ENCODE data around the gene WDR17.
"Not testable (repeated sequence)": the region's sequence is repeated elsewhere in the genome, so short reads cannot be mapped to it uniquely, and the experiment has no call there.

The WDR17 gene

DNA sequence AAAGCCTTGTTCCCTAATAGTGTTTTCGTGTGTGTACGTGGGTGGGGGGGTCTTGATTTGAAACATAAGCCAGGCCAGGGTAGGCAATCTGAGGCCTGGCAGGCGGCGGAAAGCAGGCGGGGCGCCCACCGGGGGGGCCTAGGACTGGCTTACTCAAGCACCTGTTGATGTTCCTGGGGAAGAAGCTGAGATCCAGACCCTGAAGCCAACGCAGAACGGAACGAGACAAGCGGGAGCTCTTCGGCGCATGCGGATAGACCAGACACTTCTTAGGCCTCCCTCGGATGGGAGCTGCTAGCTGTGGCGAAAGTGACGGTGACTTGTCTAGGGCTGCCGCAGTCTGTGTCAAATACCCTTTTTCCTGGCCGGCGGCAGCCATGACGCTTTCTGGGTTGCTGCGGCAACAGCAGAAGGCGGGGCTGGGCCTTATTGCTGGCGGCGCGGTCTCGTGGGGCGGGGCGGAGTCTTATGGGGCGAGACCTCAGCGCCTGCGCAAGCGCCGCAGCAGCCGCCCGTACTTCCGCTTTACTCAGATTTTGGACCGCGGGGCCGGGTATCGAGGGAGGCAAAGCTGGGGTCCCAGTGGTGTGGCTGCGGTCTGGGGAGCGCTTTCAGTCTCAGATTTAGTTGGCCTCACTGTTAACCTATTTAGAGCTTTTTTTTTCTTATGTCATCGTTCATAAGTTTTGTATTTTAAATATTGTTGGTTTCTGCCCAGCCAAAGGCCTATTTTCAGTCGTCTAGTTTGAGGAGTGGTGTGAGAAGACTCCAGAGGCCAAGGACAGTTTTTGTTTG, 129.7 kb downstream of the WDR17 start, which contains the start of gene SPATA4:
Gene SPATA4 (minus strand): TSS at position 402 of the 795 bp plus-strand sequence. CDS start 23 bp downstream, at position 379.
- DNase-seq = peak; percentile 94

DNA sequence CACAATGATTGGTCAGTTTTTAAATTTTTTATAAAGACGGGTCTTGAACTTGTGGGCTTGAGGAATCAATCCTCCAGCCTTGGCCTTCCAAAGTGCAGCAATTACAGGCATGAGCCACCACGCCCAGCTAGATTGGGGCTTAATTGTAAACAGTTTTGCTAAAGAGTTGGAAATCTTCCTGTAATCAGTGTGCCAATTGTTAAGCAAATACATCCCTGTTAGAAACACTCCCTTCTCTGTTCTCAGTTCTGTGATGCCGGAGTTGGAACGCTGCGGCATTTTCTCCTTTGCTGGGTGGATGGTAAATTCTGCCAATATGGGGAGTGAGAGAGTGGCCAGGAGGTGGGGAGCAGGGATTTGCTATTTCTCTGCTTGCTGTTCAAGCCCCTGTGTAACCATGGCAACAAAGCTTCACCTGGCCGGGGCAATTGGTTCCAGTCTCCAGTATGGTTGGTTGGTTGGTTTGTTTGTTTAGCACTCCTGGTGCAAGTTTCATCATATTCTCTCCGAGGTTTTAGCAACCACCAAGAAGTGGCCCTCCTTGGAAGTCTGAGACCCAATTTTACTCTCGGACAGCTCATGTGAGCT, 132.8 kb downstream of the WDR17 start:
- DNase-seq = no peak

DNA sequence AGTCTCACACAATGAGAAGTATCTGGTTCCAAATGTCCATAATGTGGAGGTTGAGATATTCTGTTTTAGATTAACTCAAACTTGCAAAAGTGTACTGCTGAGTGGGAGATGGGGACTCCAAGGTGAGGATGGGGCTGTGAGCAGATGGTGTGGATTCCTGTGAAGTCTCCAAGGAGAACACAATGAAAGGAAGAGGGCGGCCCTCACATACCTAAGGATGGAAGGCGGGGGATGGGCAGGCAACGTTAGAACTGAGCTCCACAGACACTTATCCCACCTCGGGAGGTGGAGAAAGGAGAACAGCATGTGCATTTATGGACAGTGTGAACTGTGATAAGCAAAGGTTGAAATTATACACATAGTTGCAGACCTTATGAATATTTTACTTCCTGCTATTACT, 139.7 kb downstream of the WDR17 start:
- DNase-seq = no peak

DNA sequence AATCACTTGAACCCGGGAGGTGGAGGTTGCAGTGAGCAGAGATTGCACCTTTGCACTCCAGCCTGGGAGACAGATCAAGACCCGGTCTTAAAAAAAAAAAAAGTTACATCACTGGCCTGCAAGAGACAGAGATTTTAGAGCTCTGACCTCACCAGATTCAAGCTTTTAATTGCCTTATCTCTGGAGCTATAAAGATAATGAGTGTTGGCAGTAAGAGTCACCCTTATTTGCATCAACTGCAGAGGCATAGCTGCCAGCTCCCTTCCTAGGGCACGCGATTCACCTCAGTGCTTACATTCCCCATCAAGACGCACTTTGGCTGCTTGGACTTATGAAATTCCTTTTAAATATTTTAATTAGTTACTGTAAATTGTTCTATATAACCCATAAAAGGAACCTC, 142.2 kb downstream of the WDR17 start:
- no peak for DNase-seq

DNA sequence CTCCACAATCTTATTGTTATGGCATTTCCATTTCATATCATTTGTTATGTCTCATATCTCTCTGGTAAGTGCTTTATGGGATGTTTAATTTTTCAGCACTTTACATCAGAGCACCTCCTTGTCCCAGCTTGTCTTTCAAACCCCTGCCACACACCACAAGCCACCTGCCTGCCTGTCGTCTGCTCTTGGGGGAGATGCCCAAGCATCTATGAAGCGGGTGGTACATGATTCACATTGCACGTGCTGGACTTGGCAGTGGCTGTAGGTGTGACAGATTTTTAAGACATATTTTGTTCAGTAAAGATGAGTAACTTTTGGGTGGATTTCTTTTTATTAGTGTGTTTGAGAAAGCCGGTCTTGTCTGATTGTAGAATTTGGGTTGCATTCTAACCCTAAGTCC, 143.9 kb downstream of the WDR17 start:
- no peak for DNase-seq

DNA sequence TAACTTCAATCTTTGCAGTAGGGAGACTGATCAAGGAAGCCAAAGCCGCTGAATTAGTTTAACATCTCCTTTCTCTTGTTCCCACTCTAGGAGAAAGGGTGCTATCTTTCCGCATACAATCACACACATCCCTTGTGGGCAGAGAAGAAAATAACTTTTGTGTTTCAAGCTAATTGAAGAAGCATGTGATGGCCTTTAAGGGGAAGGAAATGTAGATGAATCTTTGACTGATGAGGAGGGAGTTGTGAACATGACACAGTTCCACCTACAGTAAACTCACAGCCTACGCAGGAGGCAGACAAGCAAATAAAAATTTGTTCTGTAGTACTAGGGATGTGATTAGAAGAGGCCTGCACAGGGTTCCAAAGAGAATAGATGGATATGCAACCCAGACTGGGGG, 144.5 kb downstream of the WDR17 start:
- no peak for DNase-seq

DNA sequence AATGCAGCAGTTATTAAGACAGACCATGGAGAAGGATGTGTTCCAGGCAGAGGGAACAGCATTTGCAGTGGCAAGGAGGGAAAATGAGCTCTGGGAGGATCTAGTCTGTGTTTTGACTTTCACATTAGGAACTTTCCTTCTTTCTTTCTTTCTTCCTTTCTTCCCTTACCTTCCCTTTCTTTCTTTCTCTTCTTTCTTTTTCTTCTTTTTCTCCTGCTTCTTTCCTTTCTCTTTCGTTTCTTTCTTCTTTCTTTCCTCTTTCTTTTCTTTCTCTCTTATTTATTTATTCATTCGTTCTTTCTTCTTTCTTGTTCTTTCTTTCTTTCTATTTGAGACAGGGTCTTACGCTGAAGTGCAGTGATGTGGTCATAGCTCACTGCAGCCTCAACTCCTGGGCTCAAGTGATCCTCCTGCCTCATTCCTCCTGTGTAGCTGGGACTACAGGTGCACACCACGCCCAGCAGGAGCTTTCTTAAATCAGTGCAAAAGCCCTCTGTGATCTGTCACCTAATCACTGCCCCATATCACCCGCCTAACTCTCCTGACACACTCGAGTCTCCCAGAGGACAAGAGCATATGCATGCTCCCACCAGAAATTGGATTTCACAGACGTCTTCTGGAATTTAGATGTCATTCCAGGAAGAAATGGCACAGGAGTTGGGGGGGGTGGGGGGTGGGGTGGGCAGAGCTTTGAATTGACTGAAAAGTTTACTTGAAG, 145.1 kb downstream of the WDR17 start:
- no peak for DNase-seq

DNA sequence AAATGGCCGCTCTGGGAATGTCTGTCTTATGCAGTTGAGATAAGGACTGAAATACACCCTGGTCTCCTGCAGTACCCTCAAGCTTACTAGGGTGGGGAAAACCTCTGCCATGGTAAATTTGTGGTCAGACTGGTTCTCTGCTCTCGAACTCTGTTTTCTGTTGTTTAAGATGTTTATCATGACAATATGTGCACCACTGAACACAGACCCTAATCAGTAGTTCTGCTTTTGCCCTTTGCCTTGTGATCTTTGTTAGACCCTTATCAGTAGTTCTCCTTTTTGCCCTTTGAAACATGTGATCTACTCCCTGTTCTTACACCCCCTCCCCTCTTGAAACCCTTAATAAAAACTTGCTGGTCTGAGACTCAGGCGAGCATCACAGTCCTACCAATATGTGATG, 146.7 kb downstream of the WDR17 start:
- not testable (repeated sequence) for DNase-seq

DNA sequence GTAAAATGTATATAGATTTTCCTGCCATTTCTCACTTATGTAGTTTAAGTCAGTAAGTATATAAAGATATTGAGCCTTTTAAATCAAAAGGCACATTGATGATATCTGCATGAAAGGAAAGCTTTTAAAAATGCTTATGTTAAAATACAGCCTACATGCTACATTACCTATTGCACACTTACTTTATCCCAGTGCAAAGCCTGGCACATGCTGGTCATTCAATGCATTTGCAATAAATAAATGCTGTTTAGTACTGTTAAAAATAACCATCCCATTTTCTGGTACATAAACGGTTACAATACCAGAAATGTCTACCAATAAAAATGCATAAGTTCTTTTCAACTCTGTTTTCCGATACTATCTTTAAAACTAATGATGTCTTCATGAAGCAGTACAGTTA, 151.9 kb downstream of the WDR17 start:
- no peak for DNase-seq

DNA sequence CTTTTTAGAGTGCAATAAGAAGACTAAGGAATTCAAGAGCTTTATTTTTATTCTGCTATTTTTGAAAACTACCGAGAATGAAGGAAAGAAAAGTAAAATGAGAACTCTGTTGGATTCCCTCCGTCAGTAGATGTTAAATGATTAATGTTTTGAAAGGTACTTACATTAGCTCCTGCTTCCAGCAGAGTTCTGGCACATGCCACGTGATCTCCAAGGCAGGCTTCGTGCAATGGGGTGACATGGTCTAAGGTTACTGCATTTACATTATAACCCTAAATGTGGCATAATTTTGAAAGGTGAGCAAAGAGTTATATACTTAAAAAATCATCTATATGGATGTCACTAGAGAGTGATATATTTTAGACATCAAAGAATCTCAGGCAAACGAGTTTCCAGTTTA, 156.5 kb downstream of the WDR17 start:
- DNase-seq = no peak

DNA sequence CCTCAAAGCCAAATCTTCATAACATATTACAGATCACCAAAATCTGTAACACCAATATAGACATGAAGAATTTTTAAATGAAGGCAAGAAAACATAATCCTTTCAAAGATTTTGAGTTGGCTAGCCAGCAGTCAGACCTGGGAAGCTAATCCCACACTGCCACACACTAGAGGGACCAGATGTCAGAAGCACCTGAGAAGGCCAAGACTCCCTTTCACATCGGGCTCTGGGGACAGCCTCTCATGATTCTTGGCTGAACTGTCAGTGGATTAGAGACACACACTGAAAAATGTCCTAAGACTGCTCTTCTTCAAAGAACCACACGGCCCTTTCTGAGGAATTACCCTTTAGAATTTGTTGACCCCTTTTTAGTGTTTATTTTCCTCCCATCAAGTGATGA, 157.9 kb downstream of the WDR17 start:
- DNase-seq = no peak

DNA sequence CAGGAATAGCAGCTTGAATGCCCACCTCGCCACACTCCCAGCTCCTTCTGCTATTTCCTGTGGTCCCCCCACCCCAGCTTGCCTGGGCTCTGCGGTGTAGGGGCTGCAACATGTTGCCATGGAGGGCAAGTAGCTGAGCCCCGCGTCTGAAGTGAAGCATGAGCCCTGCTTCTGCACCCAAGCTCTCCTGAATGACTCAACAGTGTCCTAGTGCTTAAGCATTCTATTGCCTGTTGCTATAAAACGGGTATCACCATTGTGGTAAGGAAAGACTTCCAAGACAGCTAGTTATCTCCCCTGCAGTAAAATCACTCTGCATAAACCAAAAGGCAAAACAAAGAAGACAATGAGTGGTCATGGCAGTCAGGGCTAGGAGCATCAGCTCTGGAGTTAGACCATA, 161.1 kb downstream of the WDR17 start:
- DNase-seq = no peak

DNA sequence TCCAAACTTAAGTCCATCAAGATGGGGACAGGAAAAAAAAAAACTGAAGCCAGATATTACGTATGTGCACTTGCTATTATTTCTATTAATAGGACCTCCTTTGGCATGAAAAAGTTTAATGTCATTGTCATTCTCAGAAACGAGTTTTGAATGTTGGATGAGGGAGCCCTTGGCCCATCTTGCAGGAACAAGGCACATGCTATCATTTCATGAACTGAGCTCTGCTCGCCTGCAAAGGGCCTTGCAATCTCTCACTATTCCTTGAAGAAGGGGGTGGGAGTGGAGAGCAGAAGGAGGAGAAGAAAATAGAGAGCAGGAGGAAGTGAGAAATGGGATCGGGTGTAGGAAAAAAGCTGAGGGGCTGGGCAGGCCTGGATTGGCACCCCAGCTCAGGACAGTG, 164.0 kb downstream of the WDR17 start:
- no peak for DNase-seq
